WTC11 (cell line): ENCODE results near the gene MANSC1. TPM values are rescaled to one million over a fixed set of nuclear protein-coding genes. Genes with fewer than 3 reads are reported as not detected.
A peak's percentile ranks its signal among the peaks of the same experiment; 100 is the strongest.

Experiments used
- ATAC-seq: fragments of 200-7000 bp; cut with Tn5 transposase; 2 replicates; pipeline ENCODE4 v1.10.0; 2021; ENCODE audit warnings: mild to moderate bottlenecking, moderate library complexity
- CTCF ChIA-PET: fragments of 300-600 bp; sonication (Branson Sonifier 250); formaldehyde crosslinking; loops from one replicate; lab custom pipeline; 2021; ENCODE audit warnings: antibody characterized with exemption; lab: Charles Lee
- POLR2A ChIA-PET: fragments of 350-600 bp; sonication (Branson Sonifier 250); formaldehyde crosslinking; loops from one replicate; lab custom pipeline; 2021; ENCODE audit warnings: antibody characterized with exemption; lab: Charles Lee
- DNase-seq: peaks from one replicate; pipeline ENCODE4 v3.0.0; 2021; ENCODE audit warnings: low spot score
- H3K27ac Mint-ChIP-seq: 2 replicates; pipeline ENCODE4 v1.8.0; 2021; ENCODE audit warnings: mixed read lengths
- H3K27me3 Mint-ChIP-seq: 2 replicates; pipeline ENCODE4 v1.8.0; 2021; ENCODE audit warnings: low read depth, mild to moderate bottlenecking, moderate library complexity, mixed read lengths
- H3K36me3 Mint-ChIP-seq: 2 replicates; pipeline ENCODE4 v1.8.0; 2021; ENCODE audit warnings: mixed read lengths
- H3K4me1 Mint-ChIP-seq: 2 replicates; pipeline ENCODE4 v1.8.0; 2022; ENCODE audit warnings: mixed read lengths
- H3K4me3 Mint-ChIP-seq: 2 replicates; pipeline ENCODE4 v1.8.0; 2021; ENCODE audit warnings: mild to moderate bottlenecking, moderate library complexity, mixed read lengths
- H3K9me3 Mint-ChIP-seq: 2 replicates; pipeline ENCODE4 v1.8.0; 2021; ENCODE audit warnings: mixed read lengths
- AFF4 ChIP-seq: sonication (generic); formaldehyde crosslinking; IDR thresholded peaks from 2 replicates; pipeline ENCODE4 v1.8.1; 2023; ENCODE audit warnings: mild to moderate bottlenecking, missing genetic modification reagents, borderline replicate concordance
- AR ChIP-seq: fragments of 250-450 bp; sonication (Bioruptor Pico); IDR thresholded peaks from 2 replicates; pipeline ENCODE4 v1.9.0; 2021; ENCODE audit warnings: mild to moderate bottlenecking
- ATF1 ChIP-seq: sonication (generic); formaldehyde crosslinking; IDR thresholded peaks from 2 replicates; pipeline ENCODE4 v1.8.1; 2023; ENCODE audit warnings: mild to moderate bottlenecking, moderate library complexity, missing genetic modification reagents
- CTCF ChIP-seq: fragments of 200-600 bp; IDR thresholded peaks from 2 replicates; pipeline ENCODE4 v1.8.0; 2022; ENCODE audit warnings: antibody characterized with exemption
- ELF4 ChIP-seq: sonication (generic); formaldehyde crosslinking; IDR thresholded peaks from 2 replicates; pipeline ENCODE4 v1.8.1; 2022; ENCODE audit warnings: low read depth, mild to moderate bottlenecking, moderate library complexity, missing genetic modification reagents
- ERG ChIP-seq: fragments of 250-450 bp; sonication (Bioruptor Pico); IDR thresholded peaks from 2 replicates; pipeline ENCODE4 v1.8.0; 2021; ENCODE audit warnings: mild to moderate bottlenecking
- ETV6 ChIP-seq: sonication (generic); formaldehyde crosslinking; IDR thresholded peaks from 2 replicates; pipeline ENCODE4 v1.8.1; 2022; ENCODE audit warnings: mild to moderate bottlenecking, missing genetic modification reagents
- FOXK1 ChIP-seq: sonication (generic); formaldehyde crosslinking; IDR thresholded peaks from 2 replicates; pipeline ENCODE4 v1.8.0; 2022; ENCODE audit warnings: mild to moderate bottlenecking, moderate library complexity, missing genetic modification reagents
- GABPB1 ChIP-seq: sonication (generic); formaldehyde crosslinking; IDR thresholded peaks from 2 replicates; pipeline ENCODE4 v1.8.1; 2023; ENCODE audit warnings: mild to moderate bottlenecking, missing genetic modification reagents
- IRF1 ChIP-seq: sonication (generic); formaldehyde crosslinking; IDR thresholded peaks from 2 replicates; pipeline ENCODE4 v1.8.0; 2023; ENCODE audit warnings: missing genetic modification reagents
- MAX ChIP-seq: sonication (generic); formaldehyde crosslinking; IDR thresholded peaks from 2 replicates; pipeline ENCODE4 v1.8.0; 2022; ENCODE audit warnings: mild to moderate bottlenecking, missing genetic modification reagents
- OVOL2 ChIP-seq: fragments of 250-450 bp; sonication (Bioruptor Pico); IDR thresholded peaks from 2 replicates; pipeline ENCODE4 v1.9.0; 2021; ENCODE audit warnings: mild to moderate bottlenecking, borderline replicate concordance
- PREB ChIP-seq: sonication (generic); formaldehyde crosslinking; IDR thresholded peaks from 2 replicates; pipeline ENCODE4 v1.8.1; 2022; ENCODE audit warnings: mild to moderate bottlenecking, missing genetic modification reagents, moderate library complexity, borderline replicate concordance
- ZNF121 ChIP-seq: sonication (generic); formaldehyde crosslinking; IDR thresholded peaks from 2 replicates; pipeline ENCODE4 v1.8.0; 2023; ENCODE audit warnings: missing genetic modification reagents
- ZNF232 ChIP-seq: sonication (generic); formaldehyde crosslinking; IDR thresholded peaks from 2 replicates; pipeline ENCODE4 v1.8.0; 2022; ENCODE audit warnings: mild to moderate bottlenecking, missing genetic modification reagents
- ZNF317 ChIP-seq: sonication (generic); formaldehyde crosslinking; IDR thresholded peaks from 2 replicates; pipeline ENCODE4 v1.8.1; 2023; ENCODE audit warnings: low read depth, mild to moderate bottlenecking, moderate library complexity, missing genetic modification reagents, borderline replicate concordance
- total RNA-seq: library from RNA; stranded (reverse); gene quantifications from 3 replicates; pipeline ENCODE4 v1.2.3, GENCODE V29; 2021

MANSC1 gene
- total RNA-seq, 1 experiment from 2014 or later: 6.8 TPM

GRCh38 chr12:12331244-12331771 is 18.7 kb downstream of the MANSC1 start:
- POLR2A ChIA-PET: interaction anchor here (0.9 kb wide), 1 partner anchor 11 kb away, joined by 3 read pairs; no protein-coding TSS in a partner anchor
- DNase-seq: peak; percentile 48
- peak; percentile 87 for ATAC-seq
- Mint-ChIP-seq H3K27ac (peak overlapping the region; percentile 50), H3K27me3 (no peaks in the 10 kb centered on the region; the same call in 1 of the 2 replicates), H3K4me3 (no peak overlapping the region), H3K4me1 (peaks cover 31% of the 10 kb centered on the region), H3K9me3 (no peaks in the 10 kb centered on the region), H3K36me3 (no peaks in the 10 kb centered on the region)
- TF ChIP-seq ZNF121 (CRISPR knock-in tag) (no peak), GABPB1 (CRISPR knock-in tag) (no peak), ZNF317 (CRISPR knock-in tag) (no peak), AR (CRISPR knock-in tag) (no peak)
- CTCF ChIA-PET: interaction anchor here (0.8 to 1.3 kb wide), 2 partner anchors 11 to 298 kb away, joined by 3 to 5 read pairs; no protein-coding TSS in a partner anchor

- ATAC-seq (peak; percentile 17; the same call in 1 of the 2 replicates), DNase-seq (no peak)
- H3K27ac Mint-ChIP-seq: no peak overlapping the region
- no peak overlapping the region for H3K4me3 Mint-ChIP-seq
- CTCF ChIA-PET: interaction anchor here (0.7 to 2.2 kb wide), 17 partner anchors 9 to 594 kb away, joined by 3 to 10 read pairs (median 4); partner anchors contain the start of genes BCL2L14, BORCS5 and MANSC1
- TF ChIP-seq ETV6 (CRISPR knock-in tag) (peak; percentile 67), CTCF (peak; percentile 60), AFF4 (no peak), ELF4 (CRISPR knock-in tag) (no peak), ATF1 (no peak), OVOL2 (CRISPR knock-in tag) (no peak), PREB (CRISPR knock-in tag) (no peak)
- no peaks in the 10 kb centered on the region for H3K27me3 Mint-ChIP-seq
- H3K4me1 Mint-ChIP-seq: peaks cover 19% of the 10 kb centered on the region
- no peaks in the 10 kb centered on the region for H3K36me3 Mint-ChIP-seq
- H3K9me3 Mint-ChIP-seq: no peaks in the 10 kb centered on the region
- POLR2A ChIA-PET: interaction anchor here (0.5 kb wide), 1 partner anchor 23 kb away, joined by 3 read pairs; no protein-coding TSS in a partner anchor
Observed at GRCh38 chr12:12327802-12328201, 22.2 kb downstream of the MANSC1 start.

GRCh38 chr12:12326262-12326661 is 23.8 kb downstream of the MANSC1 start:
- ATAC-seq (no peak), DNase-seq (no peak)
- CTCF ChIA-PET: interaction anchor here (1.0 kb wide), 1 partner anchor 34 kb away, joined by 6 read pairs; no protein-coding TSS in a partner anchor
- no peaks in the 10 kb centered on the region for H3K27me3 Mint-ChIP-seq
- no peak overlapping the region for H3K4me3 Mint-ChIP-seq
- peaks cover 12% of the 10 kb centered on the region for H3K4me1 Mint-ChIP-seq
- H3K9me3 Mint-ChIP-seq: peaks cover 12% of the 10 kb centered on the region
- peak overlapping the region; percentile 40; the same call in 1 of the 2 replicates for H3K27ac Mint-ChIP-seq
- TF ChIP-seq MAX (CRISPR knock-in tag) (no peak), ERG (CRISPR knock-in tag) (no peak), ZNF232 (CRISPR knock-in tag) (no peak), IRF1 (CRISPR knock-in tag) (no peak), FOXK1 (CRISPR knock-in tag) (no peak)
- H3K36me3 Mint-ChIP-seq: peaks cover 6% of the 10 kb centered on the region
- POLR2A ChIA-PET: no interaction called here
